A549 (cell line): ENCODE measurements around the gene VWA5B2. TPM values are rescaled to one million over a fixed set of nuclear protein-coding genes. Genes with fewer than 3 reads are reported as not detected.
A peak's percentile ranks its signal among the peaks of the same experiment; 100 is the strongest.

ENCODE experiments used
- ATAC-seq, 2 experiments: fragments of 200-7000 bp in 1 of 2; fragments of >200 bp in 1 of 2; cut with Nextera tagmentation in 1 of 2; cut with Tn5 transposase in 1 of 2; 3 replicates each; pipeline versions ENCODE4 v1.8.0 to v1.9.1; 2018 to 2020; ENCODE audit warnings: mild to moderate bottlenecking in 1 of 2, moderate library complexity in 1 of 2
- CTCF ChIA-PET: fragments of 300-600 bp; sonication (Branson Sonifier 250); formaldehyde crosslinking; extraction: SDS; loops from one replicate; lab custom pipeline; 2021; ENCODE audit warnings: antibody characterized with exemption, inconsistent platforms; lab: Yijun Ruan, JAX
- POLR2A ChIA-PET: fragments of 350-600 bp; formaldehyde crosslinking; extraction: SDS; loops from one replicate; lab custom pipeline; 2021; ENCODE audit warnings: antibody characterized with exemption, inconsistent platforms; lab: Yijun Ruan, JAX
- DNase-seq, 2 experiments: peaks; one replicate each; pipeline versions ENCODE4 v3.0.0 to v3.0.0-alpha.2; 2011 to 2016; ENCODE audit warnings: low read depth in 1 of 2, low spot score in 1 of 2
- FAIRE-seq: peaks from 2 replicates; lab custom pipeline; 2011; peaks lifted over from hg19 to GRCh38; lab: Jason Lieb, UNC
- H3K27ac ChIP-seq, 2 experiments: fragments of >200 bp; sonication (Bioruptor Twin); formaldehyde crosslinking; 3 replicates each; pipeline ENCODE4 v1.5.1; 2016 to 2017
- H3K4me1 ChIP-seq: fragments of >200 bp; sonication (Bioruptor Twin); formaldehyde crosslinking; 3 replicates; pipeline ENCODE4 v1.6.1; 2016
- H3K4me2 ChIP-seq: fragments of >200 bp; sonication (Bioruptor Twin); formaldehyde crosslinking; 3 replicates; pipeline ENCODE4 v1.6.1; 2016
- H3K4me3 ChIP-seq: fragments of >200 bp; sonication (Bioruptor Twin); formaldehyde crosslinking; 3 replicates; pipeline ENCODE4 v1.5.1; 2016
- H3K9me3 ChIP-seq: fragments of >200 bp; sonication (Bioruptor Twin); formaldehyde crosslinking; 3 replicates; pipeline ENCODE4 v1.6.1; 2016
- ATOH8 ChIP-seq: fragments of 250-450 bp; sonication (Bioruptor Pico); IDR thresholded peaks from 2 replicates; pipeline ENCODE4 v1.5.0; 2020; ENCODE audit warnings: low read depth, mild to moderate bottlenecking, moderate library complexity
- BCL3 ChIP-seq: fragments of >200 bp; sonication (Bioruptor Twin); formaldehyde crosslinking; IDR thresholded peaks from 3 replicates; pipeline ENCODE4 v1.6.1; 2016
- CHD2 ChIP-seq: fragments of 150-350 bp; IDR thresholded peaks from 2 replicates; pipeline ENCODE4 v1.6.1; 2014; ENCODE audit warnings: low read length; ENCODE audit not compliant: partially characterized antibody
- CHD4 ChIP-seq: fragments of 200-600 bp; sonication (generic); IDR thresholded peaks from 2 replicates; pipeline ENCODE4 v1.6.1; 2016; ENCODE audit warnings: antibody characterized with exemption, mild to moderate bottlenecking, borderline replicate concordance
- CTCF ChIP-seq: fragments of >200 bp; sonication (Bioruptor Twin); formaldehyde crosslinking; IDR thresholded peaks from 3 replicates; pipeline ENCODE4 v1.5.1; 2016
- EHMT2 ChIP-seq: fragments of 200-600 bp; sonication (generic); IDR thresholded peaks from 2 replicates; pipeline ENCODE4 v1.6.1; 2016; ENCODE audit warnings: antibody characterized with exemption, low read depth, mild to moderate bottlenecking, moderate library complexity
- ELK1 ChIP-seq: fragments of 150-350 bp; IDR thresholded peaks from 2 replicates; pipeline ENCODE4 v1.6.1; 2014; ENCODE audit warnings: low read depth, mild to moderate bottlenecking, low read length
- FOSB ChIP-seq: fragments of 250-450 bp; sonication (Bioruptor Pico); IDR thresholded peaks from 2 replicates; pipeline ENCODE4 v1.5.0; 2020; ENCODE audit warnings: mild to moderate bottlenecking, moderate library complexity
- FOSL2 ChIP-seq, 2 experiments: fragments of 450-650 bp in 1 of 2; fragments of >200 bp in 1 of 2; sonication (Bioruptor Twin) in 1 of 2; formaldehyde crosslinking; IDR thresholded peaks; 2 replicates each; pipeline versions ENCODE4 v1.5.0 to v1.6.1; 2016 to 2020; ENCODE audit warnings: mild to moderate bottlenecking in 1 of 2, moderate library complexity in 1 of 2
- HES2 ChIP-seq: fragments of >200 bp; sonication (Bioruptor Twin); formaldehyde crosslinking; IDR thresholded peaks from 2 replicates; pipeline ENCODE4 v1.6.1; 2016
- HOXA7 ChIP-seq: fragments of 250-450 bp; sonication (Bioruptor Pico); IDR thresholded peaks from 2 replicates; pipeline ENCODE4 v1.5.0; 2020; ENCODE audit warnings: mild to moderate bottlenecking, moderate library complexity
- JUN ChIP-seq, 2 experiments: fragments of >200 bp; sonication (Bioruptor Twin); formaldehyde crosslinking; IDR thresholded peaks; 2 replicates in 1 of 2; 3 replicates in 1 of 2; pipeline ENCODE4 v1.6.1; 2016 to 2017
- MAX ChIP-seq: IDR thresholded peaks from 2 replicates; pipeline ENCODE4 v1.6.1; 2012
- MYC ChIP-seq: IDR thresholded peaks from 2 replicates; pipeline ENCODE4 v1.6.1; 2012; ENCODE audit warnings: mild to moderate bottlenecking, inconsistent platforms, low read length, improper control_type of control experiment, borderline replicate concordance
- NFE2L2 ChIP-seq: fragments of 150-350 bp; conservative IDR thresholded peaks from 2 replicates; pipeline ENCODE4 v1.6.1; 2014; ENCODE audit warnings: low read length
- NPAS2 ChIP-seq: fragments of 250-450 bp; sonication (Bioruptor Pico); IDR thresholded peaks from 2 replicates; pipeline ENCODE4 v1.8.0; 2022; ENCODE audit warnings: mild to moderate bottlenecking, moderate library complexity, borderline replicate concordance
- NR3C1 ChIP-seq: fragments of >200 bp; sonication (Bioruptor Twin); formaldehyde crosslinking; IDR thresholded peaks from 3 replicates; pipeline ENCODE4 v1.6.1; 2017
- PBX3 ChIP-seq: IDR thresholded peaks from 2 replicates; pipeline ENCODE4 v1.6.1; 2012
- POLR2A ChIP-seq: IDR thresholded peaks from 2 replicates; pipeline ENCODE4 v1.6.1; 2012; ENCODE audit warnings: mild to moderate bottlenecking, low read length
- RAD21 ChIP-seq, 2 experiments: fragments of >200 bp in 1 of 2; sonication (Bioruptor Twin) in 1 of 2; formaldehyde crosslinking in 1 of 2; IDR thresholded peaks in 1 of 2; conservative IDR thresholded peaks in 1 of 2; 2 replicates in 1 of 2; 3 replicates in 1 of 2; pipeline ENCODE4 v1.6.1; 2012 to 2018; ENCODE audit warnings: inconsistent platforms in 1 of 2
- RARB ChIP-seq: fragments of 250-450 bp; sonication (Bioruptor Pico); IDR thresholded peaks from 2 replicates; pipeline ENCODE4 v1.8.0; 2021; ENCODE audit warnings: mild to moderate bottlenecking, moderate library complexity
- RNF2 ChIP-seq: fragments of 200-600 bp; sonication (generic); IDR thresholded peaks from 2 replicates; pipeline ENCODE4 v1.6.1; 2016; ENCODE audit warnings: low read depth, mild to moderate bottlenecking, antibody characterized with exemption, moderate library complexity, borderline replicate concordance
- TFCP2L1 ChIP-seq: fragments of 250-450 bp; sonication (Bioruptor Pico); IDR thresholded peaks from 2 replicates; pipeline ENCODE4 v1.5.0; 2021; ENCODE audit warnings: mild to moderate bottlenecking
- USF2 ChIP-seq: fragments of 450-650 bp; IDR thresholded peaks from 2 replicates; pipeline ENCODE4 v1.6.1; 2014; ENCODE audit warnings: antibody characterized with exemption
- ZSCAN20 ChIP-seq: fragments of 250-450 bp; sonication (Bioruptor Pico); IDR thresholded peaks from 2 replicates; pipeline ENCODE4 v1.8.0; 2022; ENCODE audit warnings: mild to moderate bottlenecking, moderate library complexity
- WGBS: methylation state at CpG from one replicate; pipeline ENCODE4 v1.1.6; 2017; ENCODE audit errors: missing lambda C conversion rate; 5-methylcytosine and 5-hydroxymethylcytosine counted together
- polyA plus RNA-seq, 4 experiments: library from polyadenylated mRNA; depleted of rRNA in 3 of 4; stranded (reverse); fragments of >200 nt; fragmentation: RNase III in 1 of 4; extraction: RNeasy Plus Mini Kit Qiagen cat#74134 plus additional on column Dnase treatment in 1 of 4; gene quantifications; 2 replicates in 3 of 4; 3 replicates in 1 of 4; pipeline ENCODE4 v1.2.3, GENCODE V29; 2011 to 2017

The VWA5B2 gene
- polyA plus RNA-seq, 2 of the 4 experiments (the other 2 are of a cell fraction) = 0.37 to 0.48 TPM

- TF ChIP-seq EHMT2 = no peak
- no peak for TF ChIP-seq FOSB (CRISPR knock-in tag)
- TF ChIP-seq ELK1 = no peak
- no peak for TF ChIP-seq BCL3
- no peak for TF ChIP-seq HOXA7 (CRISPR knock-in tag)
- no peak for TF ChIP-seq MYC
- no peak for TF ChIP-seq FOSL2 (IDR thresholded peaks at IDR 0.05)
- no peak for TF ChIP-seq FOSL2 (CRISPR knock-in tag; IDR thresholded peaks at IDR 0.05)
- TF ChIP-seq CTCF = peak; percentile 9; the same call in 1 of the 3 replicates
- no peak for TF ChIP-seq USF2
- 0 out of 5 replicates have a peak, but pooled peaks have one; percentile 14 to 24 for TF ChIP-seq RAD21 (conservative IDR thresholded peaks at IDR 0.05 in 1 of 2, IDR thresholded peaks at IDR 0.05 in 1 of 2)
- TF ChIP-seq PBX3 = no peak
- ATAC-seq = peak; percentile 50 to 71; a peak in 4 of 6 replicates
- ChIA-PET POLR2A (no interaction called here), CTCF (interaction anchor here (1.0 to 2.5 kb wide), 3 partner anchors 13 to 346 kb away, joined by 3 to 7 read pairs (median 5); no protein-coding TSS in a partner anchor)
- Histone ChIP-seq H3K4me1 (no peaks in the 10 kb centered on the region), H3K9me3 (no peaks in the 10 kb centered on the region), H3K4me2 (no peak overlapping the region), H3K4me3 (no peak overlapping the region), H3K27ac (no peak overlapping the region)
- no peak for FAIRE-seq
- 89% methylated on average over 20 of the region's 46 CpGs for WGBS
- DNase-seq = peak in 1 of 2 experiments; percentile 25
These were observed 12.3 kb downstream of the VWA5B2 start for GRCh38 chr3:184241447-184242296.

- H3K4me1 ChIP-seq = no peaks in the 10 kb centered on the region; the same call in 2 of the 3 replicates
- TF ChIP-seq HES2 = no peak
- no peak for TF ChIP-seq TFCP2L1
- no peak for TF ChIP-seq CHD2
- TF ChIP-seq NR3C1 = no peak
- no peak for TF ChIP-seq ATOH8
- TF ChIP-seq POLR2A = no peak
- no peak for TF ChIP-seq CHD4
- TF ChIP-seq RARB (CRISPR knock-in tag) = no peak
- no peak for TF ChIP-seq RAD21 (conservative IDR thresholded peaks at IDR 0.05 in 1 of 2, IDR thresholded peaks at IDR 0.05 in 1 of 2)
- TF ChIP-seq NFE2L2 = no peak
- no peak for TF ChIP-seq EHMT2
- TF ChIP-seq JUN (IDR thresholded peaks at IDR 0.05) = no peak
- no peak for TF ChIP-seq BCL3
- TF ChIP-seq NPAS2 = no peak
- no peak for TF ChIP-seq RNF2
- TF ChIP-seq ZSCAN20 = no peak
- no peak for TF ChIP-seq HOXA7 (CRISPR knock-in tag)
- TF ChIP-seq MAX = no peak
- H3K27ac ChIP-seq = no peak overlapping the region
- no peak for ATAC-seq
- no peak overlapping the region for H3K4me2 ChIP-seq
- 88% methylated on average over 4 of the region's 5 CpGs for WGBS
- H3K9me3 ChIP-seq = no peaks in the 10 kb centered on the region
- H3K4me3 ChIP-seq = no peak overlapping the region
- FAIRE-seq = no peak
- CTCF ChIA-PET = interaction anchor here (1.0 kb wide), 1 partner anchor 14 kb away, joined by 5 read pairs; no protein-coding TSS in a partner anchor
- no peak for DNase-seq
- POLR2A ChIA-PET = no interaction called here
These were observed 12.9 kb downstream of the VWA5B2 start for GRCh38 chr3:184242297-184242685.
